OCI-M2 (cell line): ENCODE measurements around the gene MYL6B.

Experiments
- DNase-seq: peaks from one replicate; lab custom pipeline; 2025; ENCODE audit not compliant: unreplicated experiment; lab: John Stamatoyannopoulos, UW

Gene MYL6B

DNA sequence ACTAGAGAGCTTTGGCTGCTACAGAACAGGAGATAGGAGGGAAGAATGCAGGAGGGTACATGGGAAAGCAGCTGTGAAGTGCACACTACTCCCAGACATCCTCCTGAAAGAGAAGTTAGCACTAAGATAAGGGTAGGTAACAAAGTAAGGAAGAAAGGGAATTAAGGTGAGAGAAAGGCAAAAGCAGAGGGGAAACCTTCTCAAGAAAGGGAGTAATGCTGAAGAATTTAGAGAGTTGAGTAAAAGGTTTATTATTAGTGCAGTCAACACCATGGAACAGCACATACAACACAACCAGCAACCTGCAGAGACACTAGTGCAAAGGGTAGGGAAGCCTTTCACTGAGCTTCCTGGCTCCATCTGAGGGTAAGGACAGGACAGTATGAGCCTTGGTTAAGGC, 51.9 kb downstream of the MYL6B start:
- DNase-seq: no peak

DNA sequence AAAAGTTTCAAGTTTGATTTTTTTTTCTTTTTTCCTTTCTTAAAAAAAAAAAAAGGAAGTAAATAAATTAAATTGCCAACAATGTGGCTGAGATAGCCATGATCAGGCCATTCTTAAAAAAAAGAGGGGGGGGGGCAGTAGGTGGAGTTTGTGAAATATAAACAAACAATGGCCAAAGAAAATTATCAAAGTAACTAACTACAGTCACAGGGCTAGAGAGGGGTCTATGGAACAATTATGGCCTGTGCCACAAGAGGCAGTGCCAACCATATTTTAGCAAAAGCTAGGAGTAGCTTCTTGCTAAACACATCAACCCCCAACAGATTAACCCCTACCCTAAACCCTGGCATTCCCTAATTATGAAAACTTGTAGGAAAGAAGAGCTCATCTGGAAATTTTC, 53.1 kb downstream of the MYL6B start:
- no peak for DNase-seq

DNA sequence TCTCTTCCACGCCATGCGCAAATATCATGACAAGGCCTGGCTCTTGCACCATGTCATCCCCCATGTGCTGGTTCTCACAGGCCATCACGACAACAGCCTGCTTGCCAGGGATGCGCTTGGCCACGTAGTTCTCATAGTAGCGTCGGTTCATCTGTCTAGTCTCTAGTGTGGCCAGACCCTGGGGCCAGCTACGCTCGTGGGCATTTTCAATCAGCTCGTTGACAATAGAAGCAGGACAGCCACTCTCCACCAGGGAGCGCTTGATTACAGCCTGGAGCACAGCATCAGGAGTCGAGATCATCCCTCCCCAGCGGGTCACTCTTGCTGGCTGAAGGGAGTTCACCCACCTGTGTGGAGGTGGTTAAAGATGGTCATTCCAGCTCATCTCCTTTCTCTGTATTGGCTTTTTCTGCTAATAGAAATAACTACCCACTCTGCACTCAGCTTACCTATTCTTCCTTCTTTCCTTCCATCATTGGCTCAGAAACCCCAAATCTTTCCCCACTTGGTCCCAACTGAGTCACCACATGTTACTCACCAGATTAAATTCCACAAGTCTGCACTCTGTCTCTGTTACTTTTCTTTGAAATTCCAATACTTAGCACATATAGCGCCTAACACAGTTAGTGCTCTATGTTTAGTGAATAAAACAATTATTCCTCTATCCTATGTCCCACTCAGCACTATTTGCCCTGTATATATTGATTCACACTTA, 54.2 kb downstream of the MYL6B start:
- DNase-seq: no peak
